ENCODE results near the gene RRM2. TPM values are rescaled to one million over a fixed set of nuclear protein-coding genes. Genes with fewer than 3 reads are reported as not detected.

The RRM2 gene
- polyA plus RNA-seq = 0.07 TPM in 1 of 2 replicates, not detected in the other

GRCh38 chr2:10122500-10123280 lies at the start of gene RRM2:
Gene RRM2, plus strand, starts transcription at chr2:10122739. Its CDS starts 60 bp downstream, at chr2:10122799.

GRCh38 chr2:10079870-10080535 lies 42.5 kb upstream of the RRM2 start, which contains the start of gene CYS1:
Gene CYS1, minus strand, starts transcription at chr2:10080411. Its CDS starts 188 bp downstream, at chr2:10080223.

Other genes starting within 250 kb of the RRM2 start
- gene GRHL1, start 171.0 kb upstream of the RRM2 start, polyA plus RNA-seq = 0.88 and 1.6 TPM in 2 replicates
- gene KLF11, start 79.2 kb upstream of the RRM2 start, polyA plus RNA-seq = 0.74 and 1.1 TPM in 2 replicates
- 0.22 and 1.0 TPM in 2 replicates for gene CYS1, start 42.3 kb upstream of the RRM2 start, polyA plus RNA-seq
- gene HPCAL1, start 180.2 kb downstream of the RRM2 start, polyA plus RNA-seq = 140 and 314 TPM in 2 replicates

All from Purkinje cell (primary cell).